A204.1 (cell line): Measurements from ENCODE around the gene ANGEL2.
"Not testable (repeated sequence)": the region's sequence is repeated elsewhere in the genome, so short reads cannot be mapped to it uniquely, and the experiment has no call there.

ENCODE experiments used
- FAIRE-seq: peaks from 2 replicates; lab custom pipeline; 2012; peaks lifted over from hg19 to GRCh38; lab: Jason Lieb, UNC

The ANGEL2 gene

GRCh38 chr1:213017447-213018273 is 2.0 kb upstream of the ANGEL2 start:
- no peak for FAIRE-seq

GRCh38 chr1:213014642-213015041 is 1.0 kb downstream of the ANGEL2 start:
- FAIRE-seq: no peak

- FAIRE-seq: no peak
Measured at GRCh38 chr1:213008564-213008963, 7.1 kb downstream of the ANGEL2 start.

GRCh38 chr1:213003256-213003655 is 12.4 kb downstream of the ANGEL2 start:
- no peak for FAIRE-seq

GRCh38 chr1:212994926-212995325 is 20.7 kb downstream of the ANGEL2 start:
- FAIRE-seq: no peak

GRCh38 chr1:212993960-212994359 is 21.7 kb downstream of the ANGEL2 start:
- not testable (repeated sequence) for FAIRE-seq

- FAIRE-seq: no peak
Measured at GRCh38 chr1:212990276-212990675, 25.4 kb downstream of the ANGEL2 start.

- FAIRE-seq: no peak
Measured at GRCh38 chr1:212987702-212988322, 27.9 kb downstream of the ANGEL2 start.

GRCh38 chr1:212986551-212986950 is 29.1 kb downstream of the ANGEL2 start:
- no peak for FAIRE-seq

GRCh38 chr1:212984522-212985291 is 31.0 kb downstream of the ANGEL2 start:
- FAIRE-seq: no peak

- FAIRE-seq: no peak
Measured at GRCh38 chr1:212983482-212983881, 32.2 kb downstream of the ANGEL2 start.

GRCh38 chr1:212982430-212983152 is 33.1 kb downstream of the ANGEL2 start:
- FAIRE-seq: no peak

- no peak for FAIRE-seq
Measured at GRCh38 chr1:212981571-212982328, 33.9 kb downstream of the ANGEL2 start.

- FAIRE-seq: no peak
Measured at GRCh38 chr1:212981025-212981495, 34.6 kb downstream of the ANGEL2 start.

- FAIRE-seq: no peak
Measured at GRCh38 chr1:212980123-212980785, 35.4 kb downstream of the ANGEL2 start.

- FAIRE-seq: no peak
Measured at GRCh38 chr1:212979340-212980122, 36.1 kb downstream of the ANGEL2 start.

- no peak for FAIRE-seq
Measured at GRCh38 chr1:212977781-212978645, 37.7 kb downstream of the ANGEL2 start.

GRCh38 chr1:212976586-212976985 is 39.1 kb downstream of the ANGEL2 start:
- no peak for FAIRE-seq
